ENCODE data around the gene PPP1R9B. TPM values are rescaled to one million over a fixed set of nuclear protein-coding genes. Genes with fewer than 3 reads are reported as not detected.

The PPP1R9B gene
- total RNA-seq, 1 experiment from 2014 or later, result 112 TPM

DNA sequence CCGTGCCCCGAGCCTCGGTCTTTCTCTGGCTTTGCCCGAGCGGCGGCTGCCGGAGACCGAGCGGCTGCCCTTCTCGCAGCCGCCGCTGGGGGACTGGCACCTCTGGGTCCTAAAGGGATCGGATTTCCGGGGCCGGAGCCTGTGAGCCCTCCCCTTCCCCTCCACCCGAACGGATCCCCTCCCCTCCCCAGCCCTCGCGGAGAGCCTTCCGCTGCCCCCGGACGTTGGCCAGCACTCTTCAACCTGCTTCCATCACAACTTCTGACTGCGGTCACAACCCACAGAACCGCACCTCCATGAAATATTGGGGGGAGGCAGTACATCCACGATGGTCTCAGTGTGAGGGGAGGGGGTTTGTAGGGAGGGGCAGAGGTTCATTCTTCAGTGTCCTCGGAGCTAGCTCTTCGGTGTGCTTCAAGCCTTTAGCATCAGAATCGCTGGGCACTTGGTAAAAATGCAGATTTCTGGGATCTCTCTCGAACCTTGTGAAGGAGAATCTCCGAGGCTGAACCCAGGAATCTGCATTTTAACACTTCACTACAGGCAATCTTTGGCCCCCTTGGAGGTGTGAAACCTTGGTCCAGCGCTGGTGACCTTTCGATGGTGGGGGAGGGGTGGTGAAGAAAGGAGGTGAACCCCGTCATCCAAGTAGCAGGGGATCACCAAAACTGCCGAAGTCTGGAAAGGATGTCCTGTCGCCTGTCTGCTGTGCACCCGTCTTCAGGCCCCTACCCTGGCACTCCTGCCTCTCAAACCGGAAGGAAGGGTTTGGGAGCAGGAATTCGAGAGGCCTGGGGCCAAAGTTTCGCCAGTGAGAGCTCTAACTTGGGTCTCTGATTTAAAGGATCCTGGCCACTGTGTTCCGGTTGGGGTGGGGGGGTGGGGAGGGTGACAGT, 812 bp upstream of the PPP1R9B start:
- H3K4me3 ChIP-seq (replicated peaks in 1 of 2; ENCODE audit: low read depth in 1 of 2, low read length in 2 of 2), result peak overlapping the region; percentile 76 to 97
- H3K4me1 ChIP-seq (ENCODE audit: control insufficient read depth in 1 of 2, insufficient read depth in 2 of 2, low read length in 2 of 2), result peaks cover 43 to 69% of the 10 kb centered on the region in 2 experiments
- ChIA-PET POLR2A (interaction anchor here (0.6 to 2.5 kb wide), 17 partner anchors 9 to 153 kb away, joined by 3 to 22 read pairs (median 4); partner anchors contain the start of gene SGCA), CTCF (interaction anchor here (0.6 to 2.6 kb wide), 22 partner anchors 10 to 246 kb away, joined by 3 to 31 read pairs (median 5); partner anchors contain the start of genes LRRC59 and TMEM92), RAD21 (ENCODE audit: low non-redundant PET in 1 of 2, low total read pairs in 2 of 2, uncharacterized antibody in 2 of 2, unreplicated experiment in 2 of 2) (interaction anchor here (0.7 to 1.7 kb wide), 5 partner anchors 10 to 49 kb away, joined by 4 to 8 read pairs (median 5); no protein-coding TSS in a partner anchor)
- DNase-seq (ENCODE audit: low read depth, low spot score) (peak; percentile 85), ATAC-seq (peak; percentile 67)
- no peaks in the 10 kb centered on the region for H3K27me3 ChIP-seq (ENCODE audit: insufficient read depth, low read length)
- no peaks in the 10 kb centered on the region for H4K20me1 ChIP-seq (ENCODE audit: insufficient read depth)
- H2AFZ ChIP-seq (ENCODE audit: low read depth, low read length, poor library complexity, severe bottlenecking), result no peak overlapping the region
- H3K79me2 ChIP-seq (ENCODE audit: insufficient read depth, low read length), result peaks cover 45% of the 10 kb centered on the region
- peaks cover 6 to 16% of the 10 kb centered on the region in 2 experiments; a peak in 3 of 4 replicates for H3K36me3 ChIP-seq (ENCODE audit: control insufficient read depth in 1 of 2, insufficient read depth in 2 of 2, low read length in 2 of 2)
- H3K27ac ChIP-seq (ENCODE audit: low read depth, low read length), result peak overlapping the region; percentile 89
- peak overlapping the region; percentile 92 for H3K4me2 ChIP-seq (ENCODE audit: low read length)
- peak overlapping the region; percentile 74 for H3K9ac ChIP-seq (ENCODE audit: low read length)
- TSS peak; percentile 86 for BruUV-seq (replicated peaks)
- H3K9me2 ChIP-seq (ENCODE audit: insufficient read depth), result no peaks in the 10 kb centered on the region
- H3K9me3 ChIP-seq (ENCODE audit: control insufficient read depth in 1 of 2, insufficient read depth in 1 of 2, low read depth in 1 of 2, low read length in 2 of 2), result no peaks in the 10 kb centered on the region
- intact Hi-C loops (cut with micrococcal nuclease), result no loop called here
- TF ChIP-seq, protein P1, sequence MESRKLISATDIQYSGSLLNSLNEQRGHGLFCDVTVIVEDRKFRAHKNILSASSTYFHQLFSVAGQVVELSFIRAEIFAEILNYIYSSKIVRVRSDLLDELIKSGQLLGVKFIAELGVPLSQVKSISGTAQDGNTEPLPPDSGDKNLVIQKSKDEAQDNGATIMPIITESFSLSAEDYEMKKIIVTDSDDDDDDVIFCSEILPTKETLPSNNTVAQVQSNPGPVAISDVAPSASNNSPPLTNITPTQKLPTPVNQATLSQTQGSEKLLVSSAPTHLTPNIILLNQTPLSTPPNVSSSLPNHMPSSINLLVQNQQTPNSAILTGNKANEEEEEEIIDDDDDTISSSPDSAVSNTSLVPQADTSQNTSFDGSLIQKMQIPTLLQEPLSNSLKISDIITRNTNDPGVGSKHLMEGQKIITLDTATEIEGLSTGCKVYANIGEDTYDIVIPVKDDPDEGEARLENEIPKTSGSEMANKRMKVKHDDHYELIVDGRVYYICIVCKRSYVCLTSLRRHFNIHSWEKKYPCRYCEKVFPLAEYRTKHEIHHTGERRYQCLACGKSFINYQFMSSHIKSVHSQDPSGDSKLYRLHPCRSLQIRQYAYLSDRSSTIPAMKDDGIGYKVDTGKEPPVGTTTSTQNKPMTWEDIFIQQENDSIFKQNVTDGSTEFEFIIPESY (IDR thresholded peaks at IDR 0.05; ENCODE audit: extremely low read depth, insufficient replicate concordance, low read length), result peak; percentile 39
- TF ChIP-seq JUND (IDR thresholded peaks at IDR 0.05) (no peak), EZH2 (IDR thresholded peaks at IDR 0.05) (no peak), POLR2A (IDR thresholded peaks at IDR 0.05; ENCODE audit: borderline replicate concordance, extremely low read depth, insufficient read depth, insufficient read length) (peak; percentile 20), TCF7L2 (IDR thresholded peaks at IDR 0.05; ENCODE audit: borderline replicate concordance, extremely low read depth, insufficient read depth, insufficient read length) (no peak), ZNF274 (IDR thresholded peaks at IDR 0.05; ENCODE audit: low read depth, low read length) (no peak), EGR1 (IDR thresholded peaks at IDR 0.05; ENCODE audit: low read depth) (no peak), CEBPB (IDR thresholded peaks at IDR 0.05; ENCODE audit: low read depth) (no peak), CBX3 (IDR thresholded peaks at IDR 0.05; ENCODE audit: low read depth) (no peak), RAD21 (IDR thresholded peaks at IDR 0.05; ENCODE audit: low read depth) (no peak), EZH2phosphoT487 (IDR thresholded peaks at IDR 0.05; ENCODE audit: borderline replicate concordance) (no peak), SIN3A (IDR thresholded peaks at IDR 0.05; ENCODE audit: low read depth) (peak; percentile 86; the same call in 1 of the 2 replicates), ZFX (IDR thresholded peaks at IDR 0.05) (no peak), SP1 (IDR thresholded peaks at IDR 0.05; ENCODE audit: low read depth) (no peak; the same call in 1 of the 2 replicates), POLR2AphosphoS5 (IDR thresholded peaks at IDR 0.05; ENCODE audit: low read depth, low read length) (peak; percentile 85)
- TF ChIP-seq, protein P2, sequence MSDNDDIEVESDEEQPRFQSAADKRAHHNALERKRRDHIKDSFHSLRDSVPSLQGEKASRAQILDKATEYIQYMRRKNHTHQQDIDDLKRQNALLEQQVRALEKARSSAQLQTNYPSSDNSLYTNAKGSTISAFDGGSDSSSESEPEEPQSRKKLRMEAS (IDR thresholded peaks at IDR 0.05), result peak; percentile 59; the same call in 1 of the 2 replicates
- TF ChIP-seq, protein P3, sequence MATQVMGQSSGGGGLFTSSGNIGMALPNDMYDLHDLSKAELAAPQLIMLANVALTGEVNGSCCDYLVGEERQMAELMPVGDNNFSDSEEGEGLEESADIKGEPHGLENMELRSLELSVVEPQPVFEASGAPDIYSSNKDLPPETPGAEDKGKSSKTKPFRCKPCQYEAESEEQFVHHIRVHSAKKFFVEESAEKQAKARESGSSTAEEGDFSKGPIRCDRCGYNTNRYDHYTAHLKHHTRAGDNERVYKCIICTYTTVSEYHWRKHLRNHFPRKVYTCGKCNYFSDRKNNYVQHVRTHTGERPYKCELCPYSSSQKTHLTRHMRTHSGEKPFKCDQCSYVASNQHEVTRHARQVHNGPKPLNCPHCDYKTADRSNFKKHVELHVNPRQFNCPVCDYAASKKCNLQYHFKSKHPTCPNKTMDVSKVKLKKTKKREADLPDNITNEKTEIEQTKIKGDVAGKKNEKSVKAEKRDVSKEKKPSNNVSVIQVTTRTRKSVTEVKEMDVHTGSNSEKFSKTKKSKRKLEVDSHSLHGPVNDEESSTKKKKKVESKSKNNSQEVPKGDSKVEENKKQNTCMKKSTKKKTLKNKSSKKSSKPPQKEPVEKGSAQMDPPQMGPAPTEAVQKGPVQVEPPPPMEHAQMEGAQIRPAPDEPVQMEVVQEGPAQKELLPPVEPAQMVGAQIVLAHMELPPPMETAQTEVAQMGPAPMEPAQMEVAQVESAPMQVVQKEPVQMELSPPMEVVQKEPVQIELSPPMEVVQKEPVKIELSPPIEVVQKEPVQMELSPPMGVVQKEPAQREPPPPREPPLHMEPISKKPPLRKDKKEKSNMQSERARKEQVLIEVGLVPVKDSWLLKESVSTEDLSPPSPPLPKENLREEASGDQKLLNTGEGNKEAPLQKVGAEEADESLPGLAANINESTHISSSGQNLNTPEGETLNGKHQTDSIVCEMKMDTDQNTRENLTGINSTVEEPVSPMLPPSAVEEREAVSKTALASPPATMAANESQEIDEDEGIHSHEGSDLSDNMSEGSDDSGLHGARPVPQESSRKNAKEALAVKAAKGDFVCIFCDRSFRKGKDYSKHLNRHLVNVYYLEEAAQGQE (IDR thresholded peaks at IDR 0.05; ENCODE audit: low read depth), result no peak
- TF ChIP-seq, protein P4, sequence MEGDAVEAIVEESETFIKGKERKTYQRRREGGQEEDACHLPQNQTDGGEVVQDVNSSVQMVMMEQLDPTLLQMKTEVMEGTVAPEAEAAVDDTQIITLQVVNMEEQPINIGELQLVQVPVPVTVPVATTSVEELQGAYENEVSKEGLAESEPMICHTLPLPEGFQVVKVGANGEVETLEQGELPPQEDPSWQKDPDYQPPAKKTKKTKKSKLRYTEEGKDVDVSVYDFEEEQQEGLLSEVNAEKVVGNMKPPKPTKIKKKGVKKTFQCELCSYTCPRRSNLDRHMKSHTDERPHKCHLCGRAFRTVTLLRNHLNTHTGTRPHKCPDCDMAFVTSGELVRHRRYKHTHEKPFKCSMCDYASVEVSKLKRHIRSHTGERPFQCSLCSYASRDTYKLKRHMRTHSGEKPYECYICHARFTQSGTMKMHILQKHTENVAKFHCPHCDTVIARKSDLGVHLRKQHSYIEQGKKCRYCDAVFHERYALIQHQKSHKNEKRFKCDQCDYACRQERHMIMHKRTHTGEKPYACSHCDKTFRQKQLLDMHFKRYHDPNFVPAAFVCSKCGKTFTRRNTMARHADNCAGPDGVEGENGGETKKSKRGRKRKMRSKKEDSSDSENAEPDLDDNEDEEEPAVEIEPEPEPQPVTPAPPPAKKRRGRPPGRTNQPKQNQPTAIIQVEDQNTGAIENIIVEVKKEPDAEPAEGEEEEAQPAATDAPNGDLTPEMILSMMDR (IDR thresholded peaks at IDR 0.05 in 2 of 3, conservative IDR thresholded peaks at IDR 0.05 in 1 of 3; ENCODE audit: borderline replicate concordance in 1 of 3, insufficient read depth in 1 of 3, low read depth in 2 of 3, low read length in 2 of 3), result peak in 2 of 3 experiments; percentile 54 to 78; a peak in 4 of 6 replicates

All from HCT116 (cell line).